BLaER1 (cell line): ENCODE data around the gene CTDSP1.

Experiments
- H3K27ac ChIP-seq: shearing (Covaris generic); formaldehyde crosslinking; 2 replicates; pipeline ENCODE4 v1.8.1; 2022
- H3K27me3 ChIP-seq: shearing (Covaris generic); formaldehyde crosslinking; 2 replicates; pipeline ENCODE4 v1.8.1; 2022
- H3K36me3 ChIP-seq: shearing (Covaris generic); formaldehyde crosslinking; 2 replicates; pipeline ENCODE4 v1.8.1; 2022
- H3K4me1 ChIP-seq: shearing (Covaris generic); formaldehyde crosslinking; 2 replicates; pipeline ENCODE4 v1.8.1; 2022
- H3K4me2 ChIP-seq: shearing (Covaris generic); formaldehyde crosslinking; 2 replicates; pipeline ENCODE4 v1.8.1; 2022
- H3K4me3 ChIP-seq: shearing (Covaris generic); formaldehyde crosslinking; 2 replicates; pipeline ENCODE4 v1.8.1; 2022
- H3K9ac ChIP-seq: shearing (Covaris generic); formaldehyde crosslinking; 2 replicates; pipeline ENCODE4 v1.8.1; 2022
- H3K9me3 ChIP-seq: shearing (Covaris generic); formaldehyde crosslinking; 2 replicates; pipeline ENCODE4 v1.8.1; 2022
- H4K20me1 ChIP-seq: shearing (Covaris generic); formaldehyde crosslinking; 2 replicates; pipeline ENCODE4 v1.8.1; 2022
- Cebpa-rat ChIP-seq: shearing (Covaris generic); IDR thresholded peaks from 2 replicates; pipeline ENCODE4 v1.8.1; 2022

Gene CTDSP1

GRCh38 chr2:218404351-218405085, 4.8 kb downstream of the CTDSP1 start:
- Histone ChIP-seq H3K4me3 (peak overlapping the region; percentile 65), H3K9me3 (no peaks in the 10 kb centered on the region), H3K4me2 (peak overlapping the region; percentile 98), H3K36me3 (peaks cover 32% of the 10 kb centered on the region), H4K20me1 (peaks cover 28% of the 10 kb centered on the region), H3K27me3 (no peaks in the 10 kb centered on the region), H3K4me1 (peaks cover 73% of the 10 kb centered on the region), H3K27ac (peak overlapping the region; percentile 88), H3K9ac (peak overlapping the region; percentile 76)
- TF ChIP-seq Cebpa-rat: no peak

GRCh38 chr2:218405086-218405745, 5.5 kb downstream of the CTDSP1 start:
- Histone ChIP-seq H3K9me3 (no peaks in the 10 kb centered on the region), H3K27me3 (no peaks in the 10 kb centered on the region), H3K4me2 (peak overlapping the region; percentile 98), H3K9ac (peak overlapping the region; percentile 76), H4K20me1 (peaks cover 28% of the 10 kb centered on the region), H3K36me3 (peaks cover 32% of the 10 kb centered on the region), H3K27ac (peak overlapping the region; percentile 88), H3K4me1 (peaks cover 73% of the 10 kb centered on the region), H3K4me3 (peak overlapping the region; percentile 65)
- no peak for TF ChIP-seq Cebpa-rat

GRCh38 chr2:218405746-218406208, 6.1 kb downstream of the CTDSP1 start:
- peaks cover 32% of the 10 kb centered on the region for H3K36me3 ChIP-seq
- peaks cover 28% of the 10 kb centered on the region for H4K20me1 ChIP-seq
- peak overlapping the region; percentile 98 for H3K4me2 ChIP-seq
- peaks cover 73% of the 10 kb centered on the region for H3K4me1 ChIP-seq
- H3K27ac ChIP-seq: peak overlapping the region; percentile 88
- H3K9ac ChIP-seq: peak overlapping the region; percentile 76
- H3K27me3 ChIP-seq: no peaks in the 10 kb centered on the region
- no peak for TF ChIP-seq Cebpa-rat
- H3K4me3 ChIP-seq: peak overlapping the region; percentile 65
- no peaks in the 10 kb centered on the region for H3K9me3 ChIP-seq

GRCh38 chr2:218406209-218406948, 6.7 kb downstream of the CTDSP1 start:
- Histone ChIP-seq H4K20me1 (peaks cover 23% of the 10 kb centered on the region), H3K4me2 (peak overlapping the region; percentile 98), H3K4me1 (peaks cover 67% of the 10 kb centered on the region), H3K4me3 (peak overlapping the region; percentile 65), H3K27ac (peak overlapping the region; percentile 88), H3K9me3 (no peaks in the 10 kb centered on the region), H3K9ac (peak overlapping the region; percentile 76), H3K36me3 (peaks cover 31% of the 10 kb centered on the region), H3K27me3 (no peaks in the 10 kb centered on the region)
- TF ChIP-seq Cebpa-rat: no peak

- peak overlapping the region; percentile 83 for H3K27ac ChIP-seq
- H3K4me1 ChIP-seq: peaks cover 60% of the 10 kb centered on the region
- H3K36me3 ChIP-seq: peaks cover 24% of the 10 kb centered on the region
- peaks cover 16% of the 10 kb centered on the region; the same call in 1 of the 2 replicates for H4K20me1 ChIP-seq
- H3K4me3 ChIP-seq: peak overlapping the region; percentile 64
- no peak for TF ChIP-seq Cebpa-rat
- peak overlapping the region; percentile 73 for H3K9ac ChIP-seq
- no peaks in the 10 kb centered on the region for H3K9me3 ChIP-seq
- no peaks in the 10 kb centered on the region for H3K27me3 ChIP-seq
- H3K4me2 ChIP-seq: peak overlapping the region; percentile 97
Measured at GRCh38 chr2:218406949-218407618, 7.4 kb downstream of the CTDSP1 start.

GRCh38 chr2:218407717-218408116, 8.0 kb downstream of the CTDSP1 start:
- no peak overlapping the region for H3K4me3 ChIP-seq
- peak overlapping the region; percentile 97 for H3K4me2 ChIP-seq
- H3K9me3 ChIP-seq: no peaks in the 10 kb centered on the region
- peaks cover 57% of the 10 kb centered on the region for H3K4me1 ChIP-seq
- H4K20me1 ChIP-seq: peaks cover 10% of the 10 kb centered on the region; the same call in 1 of the 2 replicates
- H3K27ac ChIP-seq: no peak overlapping the region
- TF ChIP-seq Cebpa-rat: no peak
- H3K9ac ChIP-seq: no peak overlapping the region
- H3K36me3 ChIP-seq: peaks cover 17% of the 10 kb centered on the region
- H3K27me3 ChIP-seq: no peaks in the 10 kb centered on the region

- Histone ChIP-seq H3K9ac (no peak overlapping the region), H3K4me2 (no peak overlapping the region), H3K27ac (no peak overlapping the region), H3K4me1 (no peaks in the 10 kb centered on the region), H3K4me3 (no peak overlapping the region), H3K9me3 (no peaks in the 10 kb centered on the region), H3K27me3 (no peaks in the 10 kb centered on the region), H3K36me3 (no peaks in the 10 kb centered on the region), H4K20me1 (no peaks in the 10 kb centered on the region)
- no peak for TF ChIP-seq Cebpa-rat
Measured at GRCh38 chr2:218418321-218418716, 18.7 kb downstream of the CTDSP1 start.

GRCh38 chr2:218418717-218419458, 19.2 kb downstream of the CTDSP1 start, which contains the start of gene VIL1:
Gene VIL1 (plus strand): TSS chr2:218419123. CDS start chr2:218423779, 4,656 bp downstream.
- Histone ChIP-seq H3K27ac (no peak within 1 kb of the TSS), H3K4me1 (no peaks in the 10 kb centered on the region), H3K4me2 (no peak within 1 kb of the TSS), H3K36me3 (no peaks in the 10 kb centered on the region), H3K4me3 (no peak within 1 kb of the TSS), H3K9me3 (no peaks in the 10 kb centered on the region), H4K20me1 (no peaks in the 10 kb centered on the region), H3K27me3 (no peaks in the 10 kb centered on the region), H3K9ac (no peak within 1 kb of the TSS)
- TF ChIP-seq Cebpa-rat: no peak
